Activated naive CD4-positive, alpha-beta T cell treated with anti-CD3 and anti-CD28 coated beads, Interleukin-2, amount 50 U/mL, for 24 hours (primary cell): ENCODE results near the gene IL11RA.
A peak's percentile ranks its signal among the peaks of the same experiment; 100 is the strongest.
"Not testable (repeated sequence)": the region's sequence is repeated elsewhere in the genome, so short reads cannot be mapped to it uniquely, and the experiment has no call there.

ENCODE experiments used
- H3K27ac Mint-ChIP-seq: one replicate; pipeline ENCODE4 v1.8.0; 2021; ENCODE audit warnings: mild to moderate bottlenecking, mixed read lengths
- H3K27me3 Mint-ChIP-seq: one replicate; pipeline ENCODE4 v1.8.0; 2021; ENCODE audit warnings: mixed read lengths
- H3K36me3 Mint-ChIP-seq: one replicate; pipeline ENCODE4 v1.8.0; 2021; ENCODE audit warnings: mixed read lengths
- H3K4me1 Mint-ChIP-seq: one replicate; pipeline ENCODE4 v1.8.0; 2021; ENCODE audit warnings: mixed read lengths
- H3K4me3 Mint-ChIP-seq: one replicate; pipeline ENCODE4 v1.8.0; 2021; ENCODE audit warnings: mild to moderate bottlenecking, mixed read lengths
- H3K9me3 Mint-ChIP-seq: one replicate; pipeline ENCODE4 v1.8.0; 2021; ENCODE audit warnings: mixed read lengths

The IL11RA gene

DNA sequence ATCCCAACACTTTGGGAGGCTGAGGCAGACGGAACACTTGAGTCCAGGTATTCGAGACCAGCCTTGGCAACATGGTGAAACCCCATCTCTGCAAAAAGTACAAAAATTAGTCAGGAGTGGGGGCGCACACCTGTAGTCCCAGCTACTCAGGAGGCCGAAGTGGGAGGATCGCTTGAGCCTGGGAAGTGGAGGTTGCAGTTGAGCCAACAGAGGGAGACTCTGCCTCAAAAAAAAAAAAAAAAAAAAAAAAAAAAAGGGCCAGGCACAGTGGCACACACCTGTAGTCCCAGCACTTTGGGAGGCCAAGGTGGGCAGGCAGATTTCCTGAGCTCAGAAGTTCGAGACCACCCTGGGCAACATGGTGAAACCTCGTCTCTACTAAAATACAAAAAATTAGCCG, 12.7 kb upstream of the IL11RA start:
- H3K4me3 Mint-ChIP-seq, H3K27ac Mint-ChIP-seq, H3K27me3 Mint-ChIP-seq, H3K36me3 Mint-ChIP-seq, H3K9me3 Mint-ChIP-seq: not testable (repeated sequence)
- peaks cover 37% of the 10 kb centered on the region for H3K4me1 Mint-ChIP-seq

DNA sequence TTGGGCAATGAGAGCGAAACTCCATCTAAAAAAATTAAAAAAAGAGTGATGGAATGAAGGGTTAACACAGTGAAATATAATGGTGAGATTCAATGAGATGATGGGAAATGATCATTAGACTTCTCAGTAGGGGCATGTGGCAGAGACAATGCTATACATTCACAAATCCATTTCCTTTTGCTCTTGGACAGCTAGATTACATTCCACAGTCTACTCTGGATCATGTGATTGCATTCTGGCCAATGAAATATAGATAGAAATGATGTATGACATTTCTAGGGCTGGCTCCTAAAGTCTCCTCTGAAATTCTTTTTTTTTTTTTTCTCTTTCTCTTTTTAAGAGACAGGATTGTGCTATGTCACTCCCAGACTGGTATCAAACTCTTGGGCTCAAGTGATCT, 9.3 kb upstream of the IL11RA start:
- no peaks in the 10 kb centered on the region for H3K27me3 Mint-ChIP-seq
- peaks cover 30% of the 10 kb centered on the region for H3K4me1 Mint-ChIP-seq
- no peaks in the 10 kb centered on the region for H3K36me3 Mint-ChIP-seq
- no peaks in the 10 kb centered on the region for H3K9me3 Mint-ChIP-seq
- H3K4me3 Mint-ChIP-seq: no peak overlapping the region
- H3K27ac Mint-ChIP-seq: no peak overlapping the region

DNA sequence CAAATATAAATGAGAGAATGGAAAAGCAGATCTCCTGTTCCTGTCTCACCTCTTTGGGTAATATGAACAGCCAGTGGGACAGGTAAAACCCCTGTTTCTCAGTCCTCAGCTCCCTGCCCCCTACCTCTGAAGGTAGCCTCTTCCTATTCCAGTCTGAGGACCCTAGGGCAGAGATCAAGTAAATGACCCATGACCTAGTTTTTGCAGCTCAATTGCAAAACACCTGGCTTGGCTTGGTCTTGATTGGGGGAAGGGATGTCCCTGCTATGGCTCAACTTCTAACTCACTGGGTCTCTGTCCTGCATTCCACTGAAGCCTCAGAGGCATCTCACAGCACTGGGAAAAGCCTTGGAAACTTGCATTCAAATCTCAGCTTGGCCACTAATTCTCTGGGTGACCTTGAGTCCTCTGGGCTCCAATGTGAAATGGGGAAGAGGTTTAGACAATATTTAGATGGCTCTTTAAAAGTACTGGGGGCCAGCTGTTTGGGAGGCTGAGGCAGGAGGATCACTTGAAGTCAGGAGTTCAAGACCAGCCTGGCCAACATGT, 7.1 kb upstream of the IL11RA start:
- no peak overlapping the region for H3K4me3 Mint-ChIP-seq
- H3K27me3 Mint-ChIP-seq: no peaks in the 10 kb centered on the region
- H3K9me3 Mint-ChIP-seq: no peaks in the 10 kb centered on the region

DNA sequence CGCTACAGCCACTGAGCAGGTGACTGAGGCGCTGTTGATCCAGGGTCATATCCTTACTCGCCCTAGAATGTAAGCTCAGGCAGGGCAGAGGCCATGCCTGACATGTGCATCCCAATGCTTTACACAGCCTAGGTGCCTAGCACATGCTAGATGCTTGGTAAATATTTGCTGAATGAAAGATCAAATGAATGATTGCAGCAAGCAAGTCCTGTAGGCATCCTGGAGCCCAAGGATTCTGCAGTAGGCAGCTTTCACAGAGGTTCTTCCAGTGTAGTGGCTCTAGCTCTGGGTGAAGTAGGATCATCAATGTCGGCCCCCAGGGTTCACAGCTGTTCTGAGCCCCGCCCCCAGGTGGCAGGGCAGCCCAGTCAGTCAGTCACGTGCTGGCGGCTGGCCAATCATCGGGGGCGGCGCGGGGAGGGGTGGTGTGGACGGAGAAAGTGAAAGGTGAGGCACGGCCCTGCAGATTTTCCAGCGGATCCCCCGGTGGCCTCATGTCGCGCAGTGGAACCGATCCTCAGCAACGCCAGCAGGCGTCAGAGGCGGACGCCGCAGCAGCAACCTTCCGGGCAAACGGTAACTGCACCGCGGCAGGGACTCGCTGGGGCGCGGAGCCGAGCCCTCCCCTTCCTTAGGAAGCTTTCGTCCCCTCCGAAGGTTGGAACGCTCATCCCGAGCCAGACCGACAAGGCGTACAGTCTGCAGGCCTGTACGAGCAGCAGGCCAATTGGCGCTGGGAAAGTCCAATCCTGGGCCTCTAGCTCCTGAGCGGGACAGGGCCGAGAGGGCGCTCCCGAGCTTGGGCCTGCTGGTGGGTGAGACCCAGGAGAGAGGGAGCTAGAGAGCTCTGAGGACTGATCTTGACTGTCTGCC, 5.5 kb upstream of the IL11RA start, which contains the start of gene GALT:
GALT (plus strand) TSS at position 465 of the 873 bp plus-strand sequence; CDS start at position 495, 30 bp downstream.
- peaks cover 6% of the 10 kb centered on the region for H3K36me3 Mint-ChIP-seq
- peak within 1 kb of the TSS; percentile 93 for H3K4me3 Mint-ChIP-seq
- no peaks in the 10 kb centered on the region for H3K9me3 Mint-ChIP-seq
- H3K27me3 Mint-ChIP-seq: no peaks in the 10 kb centered on the region
- H3K27ac Mint-ChIP-seq: peak within 1 kb of the TSS; percentile 90
- H3K4me1 Mint-ChIP-seq: peaks cover 31% of the 10 kb centered on the region

More for the DNA sequence above, 7.1 kb upstream of the IL11RA start:
- no peak overlapping the region for H3K27ac Mint-ChIP-seq
- peaks cover 33% of the 10 kb centered on the region for H3K4me1 Mint-ChIP-seq
- peaks cover 6% of the 10 kb centered on the region for H3K36me3 Mint-ChIP-seq

DNA sequence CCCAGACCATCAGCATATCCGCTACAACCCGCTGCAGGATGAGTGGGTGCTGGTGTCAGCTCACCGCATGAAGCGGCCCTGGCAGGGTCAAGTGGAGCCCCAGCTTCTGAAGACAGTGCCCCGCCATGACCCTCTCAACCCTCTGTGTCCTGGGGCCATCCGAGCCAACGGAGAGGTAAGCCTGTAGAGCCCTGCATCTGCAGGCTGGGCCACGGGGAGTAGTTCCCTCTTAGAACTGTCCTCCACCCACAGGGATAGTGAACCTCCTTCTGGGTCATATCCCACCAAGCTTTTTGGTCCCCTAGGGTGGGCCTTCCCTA, 4.9 kb upstream of the IL11RA start:
- Mint-ChIP-seq H3K27ac (peak overlapping the region; percentile 73), H3K27me3 (no peaks in the 10 kb centered on the region), H3K4me3 (peak overlapping the region; percentile 93), H3K36me3 (peaks cover 6% of the 10 kb centered on the region), H3K4me1 (peaks cover 31% of the 10 kb centered on the region), H3K9me3 (no peaks in the 10 kb centered on the region)

DNA sequence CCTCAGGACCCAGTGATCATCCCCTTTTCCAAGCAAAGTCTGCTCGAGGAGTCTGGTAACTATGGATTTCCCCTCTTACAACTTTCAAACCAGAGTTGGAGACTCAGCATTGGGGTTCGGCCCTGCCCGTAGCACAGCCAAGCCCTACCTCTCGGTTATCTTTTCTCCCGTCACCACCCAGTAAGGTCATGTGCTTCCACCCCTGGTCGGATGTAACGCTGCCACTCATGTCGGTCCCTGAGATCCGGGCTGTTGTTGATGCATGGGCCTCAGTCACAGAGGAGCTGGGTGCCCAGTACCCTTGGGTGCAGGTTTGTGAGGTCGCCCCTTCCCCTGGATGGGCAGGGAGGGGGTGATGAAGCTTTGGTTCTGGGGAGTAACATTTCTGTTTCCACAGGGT, 4.3 kb upstream of the IL11RA start:
- H3K27me3 Mint-ChIP-seq: no peaks in the 10 kb centered on the region
- no peaks in the 10 kb centered on the region for H3K9me3 Mint-ChIP-seq
- peaks cover 6% of the 10 kb centered on the region for H3K36me3 Mint-ChIP-seq
- H3K4me3 Mint-ChIP-seq: peak overlapping the region; percentile 93
- peak overlapping the region; percentile 73 for H3K27ac Mint-ChIP-seq
- H3K4me1 Mint-ChIP-seq: peaks cover 37% of the 10 kb centered on the region

DNA sequence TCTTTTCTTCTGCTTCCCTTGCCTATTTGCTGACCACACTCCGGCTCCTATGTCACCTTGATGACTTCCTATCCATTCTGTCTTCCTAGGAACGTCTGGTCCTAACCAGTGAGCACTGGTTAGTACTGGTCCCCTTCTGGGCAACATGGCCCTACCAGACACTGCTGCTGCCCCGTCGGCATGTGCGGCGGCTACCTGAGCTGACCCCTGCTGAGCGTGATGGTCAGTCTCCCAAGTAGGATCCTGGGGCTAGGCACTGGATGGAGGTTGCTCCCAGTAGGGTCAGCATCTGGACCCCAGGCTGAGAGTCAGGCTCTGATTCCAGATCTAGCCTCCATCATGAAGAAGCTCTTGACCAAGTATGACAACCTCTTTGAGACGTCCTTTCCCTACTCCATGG, 3.3 kb upstream of the IL11RA start:
- Mint-ChIP-seq H3K9me3 (no peaks in the 10 kb centered on the region), H3K4me3 (peak overlapping the region; percentile 93), H3K27ac (peak overlapping the region; percentile 61), H3K27me3 (no peaks in the 10 kb centered on the region), H3K36me3 (peaks cover 9% of the 10 kb centered on the region), H3K4me1 (peaks cover 46% of the 10 kb centered on the region)

DNA sequence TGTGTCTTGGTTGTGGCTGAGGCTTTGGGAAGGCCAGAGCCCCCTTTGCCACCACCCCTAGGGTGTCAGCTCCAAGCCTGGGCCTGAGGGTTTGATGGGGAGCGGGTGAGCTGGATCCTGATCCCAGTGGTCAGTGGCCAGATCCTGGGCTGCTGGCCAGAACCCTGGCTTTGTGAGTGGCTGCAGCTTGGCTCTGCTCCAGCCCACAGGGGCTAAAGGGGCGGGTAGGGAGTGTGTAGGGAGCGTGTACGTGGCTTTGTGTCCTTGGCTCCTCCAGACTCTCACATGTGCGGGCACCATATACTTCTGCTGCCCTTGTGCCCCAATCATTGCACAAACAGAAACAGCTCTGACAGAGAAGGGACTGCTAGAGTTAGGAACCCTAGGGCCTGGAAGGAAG, 1.2 kb upstream of the IL11RA start:
- Mint-ChIP-seq H3K36me3 (peaks cover 9% of the 10 kb centered on the region), H3K4me3 (no peak overlapping the region), H3K27me3 (no peaks in the 10 kb centered on the region), H3K9me3 (no peaks in the 10 kb centered on the region), H3K4me1 (peaks cover 58% of the 10 kb centered on the region), H3K27ac (no peak overlapping the region)

DNA sequence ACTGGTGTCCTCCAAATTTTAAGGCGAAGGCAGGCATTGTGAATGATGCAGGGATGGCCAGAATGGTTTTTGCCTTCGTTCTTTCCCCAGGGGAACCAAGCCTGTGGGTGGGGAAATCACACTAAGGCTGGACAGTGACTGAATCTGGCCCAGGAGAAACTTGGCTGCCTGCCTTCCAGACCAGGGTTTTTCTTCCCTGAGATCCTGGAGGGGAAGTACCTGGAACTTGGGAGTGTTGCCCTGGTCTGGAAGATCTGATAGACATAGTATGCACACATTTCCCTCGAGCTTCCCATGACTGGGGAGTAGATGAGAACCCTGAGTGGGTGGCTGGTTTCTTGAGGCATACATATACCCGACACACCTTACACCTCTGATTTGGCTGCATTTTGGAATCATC, 664 bp upstream of the IL11RA start:
- Mint-ChIP-seq H3K36me3 (peaks cover 9% of the 10 kb centered on the region), H3K4me3 (no peak overlapping the region), H3K27ac (no peak overlapping the region), H3K4me1 (peaks cover 53% of the 10 kb centered on the region), H3K27me3 (no peaks in the 10 kb centered on the region), H3K9me3 (no peaks in the 10 kb centered on the region)

DNA sequence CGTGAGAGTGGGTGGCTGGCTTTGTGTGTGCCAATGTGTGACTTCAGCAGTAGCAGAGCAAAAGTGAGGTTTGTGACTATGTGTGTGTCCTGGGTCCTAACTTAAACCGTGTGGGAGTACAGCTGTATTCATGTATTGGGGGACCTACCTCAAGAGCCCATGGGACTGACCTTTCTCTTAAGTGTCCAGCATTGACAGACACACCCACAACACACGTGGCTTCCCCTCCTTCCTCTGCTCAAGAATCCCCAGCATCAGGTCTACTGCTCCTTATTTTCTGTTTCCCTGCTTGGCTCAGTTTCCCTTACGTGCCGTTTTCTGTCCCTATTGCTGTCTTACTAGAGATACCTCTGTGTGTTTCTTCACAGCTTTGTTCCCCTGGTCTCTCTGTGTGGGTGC, 616 bp downstream of the IL11RA start:
- Mint-ChIP-seq H3K4me3 (no peak overlapping the region), H3K36me3 (peaks cover 9% of the 10 kb centered on the region), H3K27ac (peak overlapping the region; percentile 78), H3K4me1 (peaks cover 45% of the 10 kb centered on the region), H3K27me3 (no peaks in the 10 kb centered on the region), H3K9me3 (no peaks in the 10 kb centered on the region)

DNA sequence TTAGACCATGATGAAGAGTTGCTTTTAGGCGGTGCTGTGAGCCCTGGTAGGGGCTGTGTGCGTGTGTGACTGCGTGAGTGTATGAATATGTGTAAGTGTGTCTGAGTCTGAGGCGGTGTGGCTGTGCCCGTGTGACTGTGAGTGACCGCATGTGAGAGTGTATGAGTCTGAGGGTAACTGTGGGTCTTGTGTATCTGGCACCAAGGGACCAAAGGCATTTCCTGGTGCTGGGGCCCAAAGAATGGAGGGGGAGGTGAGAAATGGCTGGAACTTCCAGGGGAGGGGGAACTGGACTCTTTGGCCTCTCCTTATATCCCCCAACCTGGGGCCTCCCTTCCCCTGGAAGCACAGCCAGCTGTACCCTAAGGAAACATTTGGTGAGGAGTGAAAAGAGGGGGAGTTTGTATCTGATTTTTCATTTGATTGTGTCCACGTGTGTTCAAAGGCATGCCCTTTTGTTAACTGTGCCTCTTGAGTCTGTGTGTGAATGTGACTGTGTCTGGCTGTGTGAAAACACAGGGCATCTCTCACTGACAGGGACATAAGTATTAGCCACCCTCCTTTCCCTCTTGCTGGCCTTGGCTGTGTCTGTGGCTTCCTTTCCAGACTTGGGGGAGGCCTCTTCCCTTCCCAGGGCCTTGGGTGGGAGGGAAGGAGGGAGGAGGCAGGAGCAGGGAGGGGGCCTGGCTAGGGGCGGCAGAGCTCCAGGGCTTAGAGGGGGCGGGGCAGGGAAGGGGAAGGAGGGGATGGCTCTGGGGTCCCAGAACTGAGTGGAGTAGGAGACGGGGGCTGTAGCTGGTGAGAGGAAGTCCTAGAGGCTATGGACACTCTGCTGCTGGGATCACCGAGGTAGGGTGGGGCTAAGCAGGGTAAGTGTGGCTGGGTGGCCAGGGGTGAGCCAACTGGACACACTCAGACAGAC, 1.4 kb downstream of the IL11RA start:
- Mint-ChIP-seq H3K27me3 (no peaks in the 10 kb centered on the region), H3K4me3 (no peak overlapping the region), H3K27ac (peak overlapping the region; percentile 90), H3K4me1 (peaks cover 37% of the 10 kb centered on the region), H3K9me3 (no peaks in the 10 kb centered on the region), H3K36me3 (peaks cover 5% of the 10 kb centered on the region)

DNA sequence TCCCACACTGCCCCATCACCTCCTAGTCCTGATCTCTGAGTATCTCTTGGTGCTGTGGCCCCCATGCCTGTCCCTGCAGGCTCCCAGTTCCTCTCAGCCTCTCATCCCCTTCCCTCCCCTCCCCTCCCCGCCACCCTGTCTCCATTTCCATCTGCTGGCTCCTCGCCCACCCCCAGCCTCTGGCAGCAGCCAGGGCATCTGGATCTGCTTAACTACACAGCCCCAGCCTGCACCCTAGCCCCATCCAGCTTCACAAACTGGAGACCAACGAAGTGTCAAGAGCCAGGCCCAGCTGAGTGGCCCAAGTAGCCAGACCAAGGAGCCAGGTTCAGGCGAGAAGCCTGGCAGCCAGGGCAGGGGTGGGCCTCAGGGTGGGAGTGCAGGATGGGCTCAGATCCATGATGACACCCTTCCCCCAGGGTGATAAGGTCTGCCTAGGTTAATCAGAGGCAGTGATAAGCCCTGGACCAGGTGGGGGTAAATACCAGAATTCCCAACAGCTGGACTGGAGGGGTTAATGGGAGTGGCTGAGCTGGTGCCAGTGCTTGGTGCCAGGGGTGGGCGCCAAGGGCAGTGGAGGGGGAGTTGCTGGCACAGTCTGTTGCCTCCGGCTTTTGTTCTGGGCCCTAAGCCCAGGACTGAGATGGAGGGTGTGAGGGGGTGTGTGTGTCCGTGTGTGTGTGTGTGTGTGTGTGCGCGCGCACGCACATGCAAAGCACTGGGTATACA, 2.5 kb downstream of the IL11RA start:
- Mint-ChIP-seq H3K36me3 (peaks cover 3% of the 10 kb centered on the region), H3K9me3 (no peaks in the 10 kb centered on the region), H3K4me1 (peaks cover 29% of the 10 kb centered on the region), H3K27me3 (no peaks in the 10 kb centered on the region), H3K4me3 (no peak overlapping the region), H3K27ac (peak overlapping the region; percentile 90)

DNA sequence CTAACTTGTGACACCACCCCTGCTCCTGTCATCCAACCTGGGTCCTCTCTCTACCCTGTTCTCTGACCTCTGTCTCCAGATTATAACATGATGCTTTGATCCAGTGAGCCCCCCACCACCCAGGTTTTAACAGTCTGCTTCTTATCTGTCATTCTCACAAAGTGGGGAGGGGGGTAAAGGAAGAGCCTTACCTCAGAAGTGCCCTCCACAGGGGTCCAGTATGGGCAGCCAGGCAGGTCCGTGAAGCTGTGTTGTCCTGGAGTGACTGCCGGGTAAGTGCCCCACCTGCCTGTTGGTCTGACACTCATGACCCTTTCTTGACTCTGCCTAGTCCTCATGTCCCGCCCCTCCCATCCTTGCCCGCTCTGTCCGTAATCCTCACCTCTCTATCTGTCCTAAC, 3.4 kb downstream of the IL11RA start:
- no peak overlapping the region for H3K27ac Mint-ChIP-seq
- H3K4me1 Mint-ChIP-seq: peaks cover 28% of the 10 kb centered on the region
- no peaks in the 10 kb centered on the region for H3K9me3 Mint-ChIP-seq
- H3K36me3 Mint-ChIP-seq: peaks cover 3% of the 10 kb centered on the region
- no peaks in the 10 kb centered on the region for H3K27me3 Mint-ChIP-seq
- H3K4me3 Mint-ChIP-seq: no peak overlapping the region

DNA sequence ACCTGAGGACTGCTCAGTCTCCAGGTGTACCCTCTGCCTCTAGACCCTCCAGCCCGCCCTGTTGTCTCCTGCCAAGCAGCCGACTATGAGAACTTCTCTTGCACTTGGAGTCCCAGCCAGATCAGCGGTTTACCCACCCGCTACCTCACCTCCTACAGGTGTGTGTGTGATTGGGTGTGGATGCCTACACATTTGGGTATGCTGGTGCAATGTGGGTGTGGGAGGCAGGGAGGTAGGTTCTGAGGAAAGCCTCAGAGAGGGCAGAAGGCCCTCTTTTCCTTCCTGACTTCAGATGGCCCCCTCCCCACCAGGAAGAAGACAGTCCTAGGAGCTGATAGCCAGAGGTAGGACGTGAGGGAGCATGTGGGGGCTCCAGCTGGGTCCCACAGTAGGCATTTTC, 5.0 kb downstream of the IL11RA start:
- Mint-ChIP-seq H3K4me3 (no peak overlapping the region), H3K36me3 (peaks cover 5% of the 10 kb centered on the region), H3K9me3 (no peaks in the 10 kb centered on the region), H3K4me1 (peaks cover 41% of the 10 kb centered on the region), H3K27me3 (no peaks in the 10 kb centered on the region), H3K27ac (no peak overlapping the region)

DNA sequence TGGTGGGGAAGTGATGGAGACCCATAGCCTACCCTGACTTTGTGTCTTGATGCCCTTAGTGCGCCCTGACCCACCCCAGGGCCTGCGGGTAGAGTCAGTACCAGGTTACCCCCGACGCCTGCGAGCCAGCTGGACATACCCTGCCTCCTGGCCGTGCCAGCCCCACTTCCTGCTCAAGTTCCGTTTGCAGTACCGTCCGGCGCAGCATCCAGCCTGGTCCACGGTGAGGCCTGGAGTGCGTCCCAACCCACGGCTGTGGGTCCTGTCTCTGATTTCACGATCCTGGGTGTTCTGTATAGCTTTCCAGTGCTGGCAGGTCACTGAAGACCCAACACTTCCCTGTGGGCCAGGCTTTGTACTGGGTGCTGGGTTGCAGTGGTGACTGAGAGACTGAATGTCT, 6.5 kb downstream of the IL11RA start:
- no peaks in the 10 kb centered on the region for H3K27me3 Mint-ChIP-seq
- H3K4me1 Mint-ChIP-seq: peaks cover 41% of the 10 kb centered on the region
- no peak overlapping the region for H3K4me3 Mint-ChIP-seq

More for the DNA sequence above, 6.5 kb downstream of the IL11RA start:
- H3K9me3 Mint-ChIP-seq: no peaks in the 10 kb centered on the region
- H3K36me3 Mint-ChIP-seq: peaks cover 2% of the 10 kb centered on the region
- no peak overlapping the region for H3K27ac Mint-ChIP-seq
